ENCODE results near the gene PGGHG. TPM values are rescaled to one million over a fixed set of nuclear protein-coding genes. Genes with fewer than 3 reads are reported as not detected.
"Not testable (repeated sequence)": the region's sequence is repeated elsewhere in the genome, so short reads cannot be mapped to it uniquely, and the experiment has no call there.

The PGGHG gene
- polyA plus RNA-seq, 3 donors = 1.6 to 82.9 (median 2.1) TPM

DNA sequence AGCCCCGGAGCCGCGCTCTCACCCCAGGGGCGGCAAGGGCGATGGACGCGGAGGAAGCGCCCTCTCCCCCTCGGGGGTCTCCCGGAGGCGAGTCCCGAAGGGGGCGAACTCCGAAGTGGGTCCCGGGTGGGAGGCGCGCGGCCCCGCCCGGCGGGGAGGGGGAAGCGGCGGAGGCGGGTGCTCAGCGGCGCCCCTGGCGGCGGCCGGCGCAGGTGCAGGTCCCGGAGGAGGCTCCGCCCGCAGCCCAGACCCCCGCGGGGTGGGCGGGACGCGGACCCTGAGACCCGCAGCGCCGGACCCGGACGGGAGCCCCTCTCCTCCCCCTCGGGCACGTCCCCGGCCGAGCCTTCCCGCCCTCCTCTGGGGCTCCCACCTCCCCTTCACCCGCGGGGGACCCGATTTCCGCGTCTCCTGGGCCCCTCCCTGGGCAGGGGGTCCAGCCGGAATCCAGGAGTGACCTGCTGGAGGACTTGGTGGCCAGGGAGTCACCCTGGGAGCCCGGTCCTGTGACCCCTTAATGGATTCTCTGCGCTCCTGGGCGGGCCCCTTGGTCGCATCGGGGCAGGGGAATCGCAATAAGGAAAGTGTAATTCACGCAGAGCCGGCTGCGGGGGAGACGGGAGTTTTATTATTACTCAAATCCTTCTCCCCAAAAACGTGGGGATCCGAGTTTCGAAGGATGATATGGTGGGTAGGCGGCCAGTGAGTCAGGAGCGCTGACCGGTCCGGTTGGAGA is 22.3 kb downstream of the PGGHG start:
- H3K9me3 Mint-ChIP-seq; H4K20me1 ChIP-seq (ENCODE audit: insufficient read depth, low read length); H3K36me3 ChIP-seq (replicated peaks in 1 of 2; ENCODE audit: control insufficient read depth in 1 of 2, insufficient read depth in 2 of 2, low read length in 2 of 2); H3K9me3 ChIP-seq (replicated peaks in 1 of 2; ENCODE audit: control insufficient read depth in 1 of 2, insufficient read depth in 1 of 2, low read length in 2 of 2); intact Hi-C loops (cut with micrococcal nuclease); H3K9ac ChIP-seq (ENCODE audit: insufficient read depth, low read length, poor library complexity, severe bottlenecking); DNase-seq; H2AFZ ChIP-seq (ENCODE audit: insufficient read depth, low read depth, low read length, poor library complexity, severe bottlenecking); H3K27ac ChIP-seq (ENCODE audit: low read depth in 1 of 2, low read length in 2 of 2): not testable (repeated sequence)
- H3K36me3 Mint-ChIP-seq = peaks cover 7 to 12% of the 10 kb centered on the region in 2 donors
- WGBS (ENCODE audit: insufficient coverage) = no CpG with 5 or more reads among the region's 71 CpGs
- H3K27ac Mint-ChIP-seq = peak overlapping the region in 2 of 7 donors; percentile 42 to 70
- peak overlapping the region in 1 of 3 experiments; percentile 34 for H3K4me3 ChIP-seq (replicated peaks in 1 of 3; ENCODE audit: low read depth in 2 of 3, low read length in 3 of 3)
- peak overlapping the region; percentile 56 to 80 for H3K4me3 Mint-ChIP-seq
- peaks cover 57% of the 10 kb centered on the region for H3K4me1 Mint-ChIP-seq
- peaks cover 13 to 28% (median 27%) of the 10 kb centered on the region in 3 donors for H3K27me3 Mint-ChIP-seq (ENCODE audit: low read depth in 3 of 3)
- peak overlapping the region; percentile 27 for H3K4me2 ChIP-seq (replicated peaks; ENCODE audit: extremely low read depth, low read length, poor library complexity, severe bottlenecking)
- H3K27me3 ChIP-seq (ENCODE audit: control insufficient read depth in 2 of 2, insufficient read depth in 2 of 2, low read length in 2 of 2) = peaks cover 4 to 29% of the 10 kb centered on the region in 2 donors
- H3K79me2 ChIP-seq (ENCODE audit: insufficient read depth, low read length) = peaks cover 15% of the 10 kb centered on the region
- H3K4me1 ChIP-seq (ENCODE audit: control insufficient read depth in 1 of 2, insufficient read depth in 2 of 2, low read length in 2 of 2) = peaks cover 57 to 79% of the 10 kb centered on the region in 2 donors

DNA sequence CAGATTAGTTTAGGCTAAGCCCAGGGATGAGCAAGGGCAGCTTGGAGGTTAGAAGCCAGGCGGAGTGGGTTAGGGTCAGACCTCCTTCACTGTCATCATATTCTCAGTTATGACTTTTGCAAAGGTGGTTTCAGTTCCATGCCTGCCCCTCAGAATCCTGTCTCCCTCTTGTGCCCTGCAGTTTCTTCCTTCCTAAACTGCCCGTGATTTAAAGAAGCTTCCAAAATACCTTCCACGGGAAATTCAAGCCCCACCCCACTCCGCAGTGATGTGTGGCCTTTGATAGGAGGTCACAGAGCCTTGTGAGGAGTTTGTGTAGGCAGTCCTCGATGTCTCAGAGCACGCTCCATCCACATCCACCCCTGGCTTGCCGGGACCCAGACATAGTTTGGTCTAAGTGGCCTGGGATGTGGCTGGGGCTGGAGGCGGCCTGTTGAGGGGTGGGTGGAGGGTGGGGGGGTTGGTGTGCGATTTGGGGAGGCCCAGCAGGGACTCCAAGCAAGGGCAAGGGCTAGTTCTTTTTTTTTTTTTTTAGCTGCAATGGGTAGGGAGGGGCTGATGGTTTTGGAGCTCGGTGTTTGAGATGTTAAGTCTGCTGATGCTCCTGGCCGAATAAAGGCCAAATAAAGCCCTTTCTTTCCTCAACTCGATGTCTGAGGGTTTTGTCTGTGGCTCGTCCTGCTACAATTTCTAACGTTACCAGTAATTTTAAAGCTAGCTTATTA is 23.3 kb downstream of the PGGHG start:
- peaks cover 0 to 6% (median 1%) of the 10 kb centered on the region in 7 donors for H3K9me3 Mint-ChIP-seq
- H3K4me1 Mint-ChIP-seq = peaks cover 57% of the 10 kb centered on the region
- Histone ChIP-seq H4K20me1 (ENCODE audit: insufficient read depth, low read length) (no peaks in the 10 kb centered on the region), H3K4me3 (replicated peaks in 1 of 3; ENCODE audit: low read depth in 2 of 3, low read length in 3 of 3) (peak overlapping the region in 1 of 3 experiments; percentile 34), H3K4me1 (ENCODE audit: control insufficient read depth in 1 of 2, insufficient read depth in 2 of 2, low read length in 2 of 2) (peaks cover 59 to 77% of the 10 kb centered on the region in 2 donors), H3K79me2 (ENCODE audit: insufficient read depth, low read length) (peaks cover 15% of the 10 kb centered on the region), H3K9ac (ENCODE audit: insufficient read depth, low read length, poor library complexity, severe bottlenecking) (no peak overlapping the region), H2AFZ (ENCODE audit: insufficient read depth, low read depth, low read length, poor library complexity, severe bottlenecking) (no peak overlapping the region), H3K4me2 (replicated peaks; ENCODE audit: extremely low read depth, low read length, poor library complexity, severe bottlenecking) (peak overlapping the region; percentile 27), H3K9me3 (replicated peaks in 1 of 2; ENCODE audit: control insufficient read depth in 1 of 2, insufficient read depth in 1 of 2, low read length in 2 of 2) (no peaks in the 10 kb centered on the region), H3K27me3 (ENCODE audit: control insufficient read depth in 2 of 2, insufficient read depth in 2 of 2, low read length in 2 of 2) (peaks cover 5 to 40% of the 10 kb centered on the region in 2 donors), H3K36me3 (replicated peaks in 1 of 2; ENCODE audit: control insufficient read depth in 1 of 2, insufficient read depth in 2 of 2, low read length in 2 of 2) (no peaks in the 10 kb centered on the region), H3K27ac (ENCODE audit: low read depth in 1 of 2, low read length in 2 of 2) (no peak overlapping the region)
- TF ChIP-seq, protein P1, sequence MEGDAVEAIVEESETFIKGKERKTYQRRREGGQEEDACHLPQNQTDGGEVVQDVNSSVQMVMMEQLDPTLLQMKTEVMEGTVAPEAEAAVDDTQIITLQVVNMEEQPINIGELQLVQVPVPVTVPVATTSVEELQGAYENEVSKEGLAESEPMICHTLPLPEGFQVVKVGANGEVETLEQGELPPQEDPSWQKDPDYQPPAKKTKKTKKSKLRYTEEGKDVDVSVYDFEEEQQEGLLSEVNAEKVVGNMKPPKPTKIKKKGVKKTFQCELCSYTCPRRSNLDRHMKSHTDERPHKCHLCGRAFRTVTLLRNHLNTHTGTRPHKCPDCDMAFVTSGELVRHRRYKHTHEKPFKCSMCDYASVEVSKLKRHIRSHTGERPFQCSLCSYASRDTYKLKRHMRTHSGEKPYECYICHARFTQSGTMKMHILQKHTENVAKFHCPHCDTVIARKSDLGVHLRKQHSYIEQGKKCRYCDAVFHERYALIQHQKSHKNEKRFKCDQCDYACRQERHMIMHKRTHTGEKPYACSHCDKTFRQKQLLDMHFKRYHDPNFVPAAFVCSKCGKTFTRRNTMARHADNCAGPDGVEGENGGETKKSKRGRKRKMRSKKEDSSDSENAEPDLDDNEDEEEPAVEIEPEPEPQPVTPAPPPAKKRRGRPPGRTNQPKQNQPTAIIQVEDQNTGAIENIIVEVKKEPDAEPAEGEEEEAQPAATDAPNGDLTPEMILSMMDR (IDR thresholded peaks at IDR 0.05) = no peak
- DNase-seq = no peak
- H3K36me3 Mint-ChIP-seq = peaks cover 12 to 15% of the 10 kb centered on the region in 2 donors
- WGBS (ENCODE audit: insufficient coverage) = no CpG with 5 or more reads among the region's 14 CpGs
- H3K27ac Mint-ChIP-seq = peak overlapping the region in 1 of 7 donors; percentile 37
- H3K4me3 Mint-ChIP-seq = peak overlapping the region; percentile 56 to 80
- intact Hi-C loops (cut with micrococcal nuclease) = no loop called here
- H3K27me3 Mint-ChIP-seq (ENCODE audit: low read depth in 3 of 3) = peaks cover 19 to 39% (median 37%) of the 10 kb centered on the region in 3 donors

Data from CD14-positive monocyte (primary cell).